HG03108 (cell line): ENCODE results near the gene PPP1R36.
"Not testable (repeated sequence)": the region's sequence is repeated elsewhere in the genome, so short reads cannot be mapped to it uniquely, and the experiment has no call there.

Source experiments
- ATAC-seq: cut with Tn5 transposase; IDR thresholded peaks from one replicate; pipeline ENCODE4 v1.9.1; 2021; ENCODE audit warnings: moderate library complexity; ENCODE audit not compliant: unreplicated experiment

PPP1R36 gene

DNA sequence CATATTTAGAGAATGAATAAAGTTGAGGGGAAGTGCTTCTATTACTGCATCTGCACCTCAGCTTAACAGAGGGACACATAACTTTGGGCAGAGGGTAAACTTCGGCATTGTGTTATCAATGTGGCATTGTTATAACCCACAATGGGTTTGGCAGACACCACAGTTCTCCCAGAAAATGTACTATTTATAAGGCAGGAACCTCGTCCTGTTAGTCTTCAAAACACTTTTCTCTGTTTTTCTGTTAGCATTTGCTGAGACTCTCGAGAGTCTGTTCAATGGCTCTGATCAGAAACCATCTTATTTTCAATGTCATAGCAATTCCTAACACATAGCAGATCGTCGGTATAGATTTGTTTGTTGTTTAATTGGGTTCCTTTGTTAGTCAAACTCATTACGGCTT lies 13.9 kb downstream of the PPP1R36 start:
- ATAC-seq: no peak

DNA sequence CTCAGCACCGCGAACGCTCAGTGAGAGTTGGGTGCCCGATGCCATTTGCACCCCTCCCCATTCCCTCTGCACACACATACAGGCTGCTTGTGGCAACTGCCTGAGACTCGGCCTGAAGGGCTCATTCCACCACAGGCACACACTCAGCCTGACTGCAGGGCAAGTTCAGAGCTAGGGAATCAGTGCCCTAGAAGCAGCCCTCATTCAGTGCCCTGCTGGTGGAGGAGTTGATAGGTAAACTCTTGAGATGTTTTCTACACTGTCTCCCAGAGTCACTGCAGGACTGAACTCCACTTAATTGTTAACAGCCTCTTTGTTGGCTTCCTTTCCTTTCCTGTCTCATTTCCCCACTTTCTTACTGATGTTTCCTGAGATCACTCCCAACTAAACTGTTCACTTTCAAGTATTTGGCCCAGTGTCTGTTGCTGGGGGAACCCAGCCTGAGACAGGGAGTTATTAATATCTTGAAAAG lies 16.9 kb downstream of the PPP1R36 start:
- ATAC-seq: no peak

DNA sequence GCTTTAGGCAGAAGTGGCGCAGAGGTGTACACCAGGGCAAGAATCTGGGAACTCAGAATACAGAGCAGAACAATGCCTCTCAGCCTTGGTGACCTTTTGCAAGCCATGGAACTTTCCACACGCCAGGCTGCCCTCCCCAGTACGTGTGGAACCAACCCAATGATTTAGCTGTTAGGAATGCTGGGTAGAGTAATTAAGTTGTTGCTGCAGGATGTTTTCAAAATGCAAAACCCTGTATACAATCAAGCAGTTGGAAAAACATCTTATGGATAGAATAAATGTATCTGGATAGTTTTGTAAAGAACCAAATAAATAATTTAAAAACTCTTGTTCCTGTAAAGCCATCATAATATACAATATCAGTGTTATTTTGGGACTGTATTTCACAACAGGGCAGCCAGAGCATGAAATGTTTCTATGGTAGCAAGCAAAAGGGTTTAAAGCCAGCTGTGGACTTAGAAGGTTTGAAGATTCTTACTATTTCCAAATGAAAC lies 19.4 kb downstream of the PPP1R36 start:
- no peak for ATAC-seq

DNA sequence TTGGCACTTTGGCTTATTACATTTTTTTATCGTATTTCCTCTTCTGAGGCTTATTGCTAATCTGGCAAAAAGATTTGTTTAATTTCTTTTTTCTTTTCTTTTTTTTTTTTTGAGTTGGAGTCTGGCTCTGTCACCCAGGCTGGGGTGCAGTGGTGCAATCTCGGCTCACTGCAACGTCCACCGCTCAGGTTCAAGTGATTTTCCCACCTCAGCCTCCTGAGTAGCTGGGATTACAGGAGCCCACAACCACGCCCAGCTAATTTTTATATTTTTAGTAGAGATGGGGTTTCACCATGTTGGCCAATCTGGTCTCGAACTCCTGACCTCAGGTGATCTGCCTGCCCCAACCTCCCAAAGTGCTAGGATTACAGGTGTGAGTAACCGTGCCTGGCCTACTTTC lies 19.9 kb downstream of the PPP1R36 start:
- not testable (repeated sequence) for ATAC-seq

DNA sequence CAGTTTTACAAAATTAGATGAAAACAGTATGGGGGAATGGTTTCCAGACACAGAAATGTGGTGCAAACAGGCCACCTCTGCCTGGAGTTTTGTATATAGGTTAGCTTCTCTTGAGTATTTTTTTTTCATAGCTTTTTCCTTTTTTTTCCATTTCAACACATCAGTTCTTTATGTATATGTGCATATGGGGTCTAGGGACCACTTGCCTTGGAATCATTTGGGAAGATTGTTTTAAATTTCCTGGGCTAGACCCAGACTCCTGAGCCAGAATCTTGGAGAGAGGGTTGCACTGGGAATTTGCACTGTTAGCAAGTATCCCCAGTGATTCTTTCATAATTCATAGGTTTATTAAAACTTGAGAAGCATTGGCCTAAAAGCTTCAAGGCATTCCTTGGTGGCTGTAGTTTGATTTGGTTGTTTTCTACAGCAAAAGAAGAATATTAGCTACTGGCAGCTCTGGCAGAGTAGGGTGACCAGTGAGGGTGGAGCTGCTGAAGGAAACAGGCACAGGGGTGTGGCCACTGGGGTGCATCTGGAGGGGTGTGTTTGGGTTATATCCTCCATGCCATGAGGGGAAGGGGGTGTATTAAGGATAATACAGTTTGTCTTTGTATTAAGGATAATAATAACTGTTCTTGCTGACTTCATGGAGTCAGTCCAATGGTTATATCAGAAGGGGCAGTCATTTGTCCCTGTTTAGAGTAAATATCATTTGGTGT lies 22.8 kb downstream of the PPP1R36 start:
- no peak for ATAC-seq

DNA sequence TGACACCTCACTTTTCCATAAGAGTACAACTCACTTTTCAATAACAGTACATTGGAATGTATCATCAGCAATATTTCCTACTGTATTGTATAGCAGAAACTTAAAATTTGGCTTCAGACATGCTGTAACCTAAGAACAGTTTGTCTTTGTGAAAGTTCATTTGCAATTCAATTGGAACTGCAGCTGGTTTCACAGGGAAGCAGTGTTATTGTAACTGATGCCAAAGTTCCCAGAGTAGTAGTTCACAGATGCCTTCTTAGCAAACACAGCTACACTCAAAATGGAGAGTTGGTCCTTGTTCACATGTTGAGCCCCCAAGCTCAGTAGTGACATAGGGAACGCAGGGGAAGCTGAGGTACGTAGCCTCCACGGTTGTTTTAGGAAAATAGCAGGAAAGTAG lies 23.3 kb downstream of the PPP1R36 start:
- ATAC-seq: no peak

DNA sequence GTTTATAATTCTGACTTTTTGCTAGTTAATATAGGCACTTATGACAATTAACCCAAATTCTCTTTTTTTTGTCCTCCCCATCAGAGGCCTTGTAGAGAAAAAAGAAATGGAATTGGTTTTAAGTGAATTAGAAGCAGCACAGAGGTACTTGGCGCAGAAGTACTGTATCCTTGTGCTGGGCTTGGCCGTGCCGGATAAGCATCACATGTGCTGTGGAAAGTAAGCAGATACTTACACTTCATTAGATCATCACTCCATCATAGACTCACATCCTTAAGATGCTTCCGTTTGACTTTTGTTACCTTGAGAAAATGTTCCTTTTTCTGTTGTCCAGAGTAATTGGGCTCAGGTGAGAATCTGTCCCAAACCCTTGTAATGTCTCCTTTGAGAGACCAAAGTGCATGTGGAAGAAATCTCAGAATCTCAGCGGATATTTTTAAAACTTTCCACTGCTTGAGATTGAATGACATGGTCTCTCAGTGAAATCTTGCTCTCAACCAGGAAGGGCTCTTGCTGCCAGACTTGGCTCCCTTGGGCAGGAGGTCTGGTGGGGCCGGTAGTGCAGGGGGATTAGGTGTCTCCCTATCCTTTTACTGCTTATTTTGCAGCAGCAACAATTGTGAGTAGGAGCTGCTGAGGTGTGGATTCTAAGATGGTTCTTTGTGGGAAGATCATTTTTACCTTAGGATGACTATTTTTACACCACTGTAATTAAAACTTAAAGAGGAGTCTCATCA lies 24.8 kb downstream of the PPP1R36 start:
- ATAC-seq: no peak

DNA sequence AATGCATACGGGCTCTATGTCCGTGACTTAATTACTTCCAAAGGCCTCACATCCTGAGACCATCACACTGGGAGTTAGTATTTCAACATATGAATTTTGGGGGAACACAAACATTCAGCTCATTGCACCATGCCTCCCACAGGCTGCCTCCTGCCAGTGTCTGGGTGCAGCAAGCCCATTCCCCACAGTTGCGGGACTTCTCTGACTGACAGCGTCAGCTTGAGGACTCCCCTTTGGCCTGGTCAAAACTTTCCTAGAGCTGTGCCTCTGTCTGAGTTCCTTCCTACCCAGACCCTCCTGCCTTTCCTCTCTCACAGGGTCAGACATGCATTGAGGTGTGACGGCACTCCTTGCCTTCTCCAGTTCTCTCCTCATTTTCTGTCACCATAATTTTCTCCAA lies 27.4 kb downstream of the PPP1R36 start:
- no peak for ATAC-seq

DNA sequence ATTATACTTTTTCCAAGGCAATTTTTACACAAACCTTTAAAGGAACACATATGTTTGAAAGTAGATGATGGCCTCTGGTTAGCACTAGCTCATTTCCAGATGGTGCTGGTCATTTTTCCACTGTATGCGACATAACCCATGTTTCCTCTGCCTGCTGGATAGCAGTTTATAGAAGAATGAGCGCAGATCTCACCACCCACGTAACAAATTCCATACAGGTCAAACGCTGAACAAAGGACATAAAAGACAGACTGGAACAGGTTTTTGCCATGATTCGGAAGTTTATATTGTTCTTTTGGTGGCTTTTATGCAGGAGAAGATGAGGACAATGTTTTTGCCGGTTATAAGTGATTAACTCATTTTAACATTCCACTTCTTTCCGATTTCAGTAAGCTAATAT lies 30.7 kb downstream of the PPP1R36 start:
- no peak for ATAC-seq

DNA sequence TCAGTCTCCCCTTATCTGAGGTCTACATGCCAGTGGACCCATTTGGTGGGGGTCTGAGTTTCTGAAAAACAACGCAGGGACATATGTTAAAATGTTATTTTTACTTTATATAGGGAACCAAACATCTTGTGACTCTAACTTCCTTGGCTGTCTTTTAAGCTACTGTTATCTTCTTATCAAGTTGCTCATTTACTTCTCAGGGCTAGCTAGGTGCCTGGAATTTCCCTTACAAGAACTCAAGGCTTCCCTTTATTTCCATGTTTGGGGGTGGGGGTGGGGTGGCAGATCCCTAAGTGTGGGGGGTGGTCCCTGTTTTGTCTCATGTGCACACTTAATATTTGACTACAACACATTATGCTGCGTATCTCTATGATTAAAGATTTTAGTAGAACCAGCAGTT lies 31.6 kb downstream of the PPP1R36 start:
- no peak for ATAC-seq

DNA sequence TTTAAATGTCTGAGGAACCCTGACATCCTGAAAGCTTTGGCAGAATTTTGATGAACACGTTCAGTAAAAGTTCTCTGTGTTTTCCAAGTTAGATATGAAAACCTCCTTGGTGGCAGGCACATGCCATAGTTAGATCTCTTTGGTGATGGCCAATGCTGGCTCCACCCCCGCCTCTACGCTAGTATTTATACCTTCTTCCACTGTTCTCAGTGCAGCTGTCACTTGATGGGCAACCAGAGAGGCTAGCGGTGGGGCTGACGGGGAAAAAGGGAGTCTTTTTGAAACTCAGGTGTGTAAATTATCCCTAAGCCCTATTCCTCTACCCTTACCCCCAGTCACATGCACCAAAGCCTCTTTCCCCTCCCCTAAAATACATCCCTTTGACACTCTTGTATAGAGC lies 32.1 kb downstream of the PPP1R36 start:
- no peak for ATAC-seq

DNA sequence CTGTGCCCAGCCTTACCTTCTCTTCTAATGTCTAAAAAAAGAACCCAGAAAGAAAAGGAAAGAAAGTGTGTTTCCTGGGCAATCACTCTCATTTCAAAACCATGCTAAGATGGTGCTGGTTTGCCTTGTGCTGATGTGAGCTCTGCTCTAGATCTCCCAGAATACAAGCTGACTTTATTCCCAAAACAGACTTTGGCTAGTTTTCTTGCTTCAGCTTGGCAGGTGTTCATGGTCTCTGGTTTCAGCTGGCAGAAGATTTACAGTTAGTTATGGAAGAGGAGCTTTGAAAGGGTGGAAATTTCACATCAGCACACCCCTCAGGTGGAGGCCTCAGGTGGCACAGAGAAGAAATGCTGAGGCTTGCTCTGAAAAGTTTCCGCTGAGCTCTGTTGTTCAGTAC lies 34.4 kb downstream of the PPP1R36 start:
- ATAC-seq: no peak

DNA sequence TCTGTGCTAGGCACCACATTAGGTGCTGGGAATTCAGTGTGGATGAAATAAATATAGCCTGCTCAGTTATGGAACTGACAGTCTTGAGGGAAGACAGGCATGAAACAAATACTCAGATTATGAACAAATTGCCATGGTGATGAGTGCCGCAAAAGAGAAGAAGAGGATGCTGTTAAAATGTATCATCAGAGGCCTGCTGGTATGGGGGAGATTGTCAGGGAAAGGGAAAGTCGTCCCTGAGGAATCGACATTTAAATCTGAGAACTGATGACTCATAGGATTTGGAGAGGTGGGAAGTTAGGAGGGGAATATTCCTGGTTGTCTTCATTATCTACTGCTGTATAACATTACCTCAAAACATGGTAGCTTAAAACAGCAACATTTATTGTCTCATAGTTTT lies 42.0 kb downstream of the PPP1R36 start:
- no peak for ATAC-seq

DNA sequence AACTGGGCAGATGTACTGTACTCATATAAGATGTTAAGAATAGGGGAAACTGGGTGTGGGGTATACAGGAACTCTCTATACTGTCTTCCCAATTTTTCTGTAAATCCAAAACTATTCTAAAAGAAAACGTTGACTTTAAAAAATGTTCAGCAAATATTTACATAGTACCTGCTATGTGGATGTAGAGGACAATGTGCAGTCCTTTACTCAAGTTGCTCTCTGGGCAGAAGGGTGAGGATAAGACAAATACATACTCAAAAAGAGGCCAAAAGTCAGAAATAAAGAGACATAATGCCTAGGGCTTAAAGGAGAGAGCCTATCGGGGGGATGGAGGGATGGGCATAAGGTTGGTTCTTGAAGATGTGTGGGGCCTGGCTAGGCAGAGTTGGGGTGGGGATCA lies 44.7 kb downstream of the PPP1R36 start:
- no peak for ATAC-seq

DNA sequence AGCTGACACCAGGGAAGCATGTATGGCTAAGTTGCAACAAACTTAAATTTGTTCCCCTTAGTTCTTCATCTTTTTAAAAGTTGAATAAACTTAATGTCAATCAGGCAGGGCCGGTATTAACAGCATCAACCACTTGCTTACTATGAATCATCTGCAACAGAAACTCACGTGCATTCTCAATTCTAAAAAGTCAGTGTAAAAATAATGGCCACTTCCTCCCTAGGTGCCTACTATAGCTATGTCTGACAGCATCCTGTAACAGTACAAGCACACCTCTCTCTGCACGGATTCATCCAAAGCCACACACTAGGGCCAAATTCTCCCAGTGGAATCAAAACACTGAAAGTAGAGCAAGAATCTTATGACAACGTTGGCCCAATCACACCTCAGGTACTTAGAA lies 48.6 kb downstream of the PPP1R36 start:
- ATAC-seq: peak; percentile 56

DNA sequence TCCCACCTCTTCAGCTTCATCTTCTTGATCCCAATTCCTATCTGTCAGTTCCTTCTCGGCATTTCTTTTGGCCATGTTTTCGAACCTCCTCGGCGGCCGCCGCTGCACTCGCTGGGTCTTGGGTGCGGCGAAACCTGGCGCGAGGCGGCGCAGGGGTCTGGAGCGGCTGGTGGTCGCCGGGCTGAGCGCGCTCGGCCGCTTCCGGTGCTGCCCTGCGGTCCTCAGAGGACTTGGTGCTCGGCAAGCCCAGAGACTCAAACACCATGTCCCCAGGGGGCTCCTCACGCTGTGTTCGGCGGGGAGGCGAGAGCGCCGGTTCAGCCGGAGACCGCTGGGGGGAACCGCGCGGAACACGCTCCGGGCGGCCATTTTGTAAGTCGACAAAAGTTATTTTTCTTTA lies 51.8 kb downstream of the PPP1R36 start:
- ATAC-seq: no peak

DNA sequence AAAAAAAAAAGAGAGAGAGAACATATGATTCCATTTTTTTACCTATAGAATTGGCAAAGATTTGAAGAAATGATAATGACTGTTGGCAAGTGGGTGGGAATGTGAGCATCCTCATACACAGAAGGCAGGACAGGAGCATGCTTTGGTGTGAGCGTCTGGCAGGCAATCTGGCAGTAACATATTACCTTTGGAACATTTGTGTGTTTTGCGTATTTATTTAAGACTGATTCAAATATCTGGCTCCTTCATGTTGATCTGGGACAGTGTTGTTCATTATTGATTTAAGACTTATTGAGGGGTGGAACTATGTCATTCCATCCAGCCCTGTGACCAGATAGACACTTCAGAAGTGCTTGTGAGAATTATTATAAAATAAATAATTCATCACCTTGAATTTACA lies 53.1 kb downstream of the PPP1R36 start:
- ATAC-seq: no peak

DNA sequence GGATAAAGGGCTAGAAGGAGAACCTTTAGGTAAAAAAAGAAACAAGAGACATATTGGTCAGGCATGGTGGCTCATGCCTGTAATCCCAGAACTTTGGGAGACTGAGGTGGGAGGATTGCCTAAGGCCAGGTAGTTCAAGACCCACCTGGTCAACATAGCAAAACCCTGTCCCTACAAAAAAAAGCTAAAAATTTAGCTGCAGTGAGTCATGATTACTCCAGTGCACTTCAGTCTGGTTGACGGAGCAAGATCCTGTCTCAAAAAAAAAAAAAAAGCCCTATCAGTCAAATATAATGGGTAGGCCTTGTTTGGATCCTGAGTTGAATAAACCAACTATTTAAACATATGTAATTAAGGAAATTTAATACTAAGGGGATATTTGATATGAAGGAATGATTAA lies 54.2 kb downstream of the PPP1R36 start:
- no peak for ATAC-seq

DNA sequence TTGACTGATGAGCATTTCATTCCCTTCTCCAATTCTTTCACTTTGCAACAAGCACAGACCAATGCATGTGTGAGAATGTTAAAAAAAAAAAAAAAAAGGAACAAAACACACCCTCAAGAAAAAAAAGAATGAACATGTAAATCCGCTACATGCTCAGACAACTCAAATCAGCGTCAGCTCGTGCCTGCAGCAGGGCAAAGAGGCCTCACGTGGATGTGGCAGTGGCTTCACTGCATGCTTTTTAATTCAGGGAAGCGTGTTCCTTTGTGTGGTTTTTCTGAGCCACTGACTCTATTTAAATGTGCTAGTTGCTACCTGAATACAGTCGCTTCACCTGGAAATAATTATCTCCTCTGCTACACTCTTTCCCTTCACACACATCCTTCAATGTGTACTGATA lies 55.1 kb downstream of the PPP1R36 start:
- no peak for ATAC-seq

DNA sequence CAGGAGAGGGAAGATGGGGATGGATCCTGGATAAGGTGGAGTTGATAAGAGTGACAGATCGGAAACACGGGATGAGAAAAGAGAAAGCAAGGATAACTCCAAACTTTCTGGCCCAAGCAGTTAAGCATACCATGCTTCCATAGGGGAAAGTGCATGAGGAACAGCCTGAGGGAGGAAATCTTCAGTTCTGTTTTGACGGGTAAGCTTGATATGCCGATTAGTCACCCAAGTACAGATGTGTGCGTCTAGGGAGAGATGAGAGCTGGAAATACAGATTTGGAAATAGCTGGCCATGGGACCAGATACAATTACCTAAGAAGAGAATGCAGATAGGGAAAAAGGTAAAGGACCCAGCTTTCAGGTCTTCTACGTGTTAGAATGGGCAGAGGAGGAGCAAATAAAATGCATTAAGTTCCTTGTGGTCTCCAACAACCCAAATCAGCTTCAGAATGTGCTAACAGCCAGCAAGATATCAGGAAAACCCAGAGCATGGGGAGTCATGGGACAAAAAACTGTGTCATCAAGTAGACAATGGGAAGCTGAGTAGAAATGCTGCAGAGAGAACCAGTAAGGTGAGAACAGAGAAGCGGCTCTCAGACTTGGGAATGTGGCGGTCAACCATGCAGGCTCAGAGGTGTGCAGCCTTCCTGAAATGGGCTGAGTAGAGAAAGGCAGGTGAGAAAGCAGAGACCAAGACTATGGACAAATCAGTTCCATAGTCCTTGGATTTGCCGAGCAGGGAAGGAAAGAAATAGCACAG lies 56.3 kb downstream of the PPP1R36 start:
- no peak for ATAC-seq

DNA sequence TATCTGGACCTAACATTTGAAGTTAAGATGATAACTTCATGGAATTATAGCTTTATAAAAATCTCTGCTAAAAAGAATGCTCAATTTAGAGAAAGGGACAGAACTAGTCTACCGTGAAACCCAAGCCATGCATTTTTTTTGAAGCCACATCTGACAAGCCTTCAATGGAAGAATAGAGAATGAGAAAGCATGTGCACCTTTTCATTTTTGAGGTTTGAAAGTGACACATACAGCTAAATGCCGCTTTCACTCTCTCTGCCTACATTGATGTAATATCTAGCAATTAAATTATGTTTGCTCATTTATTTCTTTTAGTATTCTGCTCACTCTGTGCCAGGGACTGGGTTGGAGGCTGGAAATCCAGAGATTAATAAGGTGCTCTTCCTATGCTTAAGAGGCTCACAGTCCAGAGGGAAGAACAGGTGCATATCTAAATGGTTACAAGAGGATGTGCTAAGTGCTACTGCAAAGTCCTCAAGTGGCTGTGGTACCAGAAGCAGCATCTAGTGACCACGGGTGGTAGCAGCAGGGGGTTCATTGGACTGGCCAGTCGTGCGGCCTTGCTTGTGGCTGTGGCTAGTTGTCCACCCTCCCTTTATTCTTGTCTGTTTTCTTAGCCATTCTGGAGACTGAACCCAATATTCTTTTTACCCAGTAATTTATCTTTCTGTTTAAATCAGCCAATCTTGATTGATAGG lies 60.4 kb downstream of the PPP1R36 start:
- no peak for ATAC-seq
